K562 (cell line): ENCODE results near the gene PPIF. TPM values are rescaled to one million over a fixed set of nuclear protein-coding genes. Genes with fewer than 3 reads are reported as not detected.

ENCODE experiments used
- ATAC-seq: fragments of 200-7000 bp; cut with Tn5 transposase; 3 replicates; pipeline ENCODE4 v1.9.1; 2020; ENCODE audit warnings: moderate library complexity
- BruUV-seq: library from RNA; stranded (reverse); fragments of 400-500 nt; replicated peaks from 2 replicates; lab custom pipeline; 2021; lab: Mats Ljungman, UMichigan
- CTCF ChIA-PET: fragments of 300-600 bp; formaldehyde crosslinking; extraction: SDS; loops from one replicate; lab custom pipeline; 2021; ENCODE audit warnings: low intra/inter-chr PET ratio; lab: Yijun Ruan, JAX
- POLR2A ChIA-PET: fragments of 300-600, 350-650 bp; sonication (Branson Sonifier 250); formaldehyde crosslinking; extraction: SDS; loops from one replicate; lab custom pipeline; 2021; ENCODE audit warnings: antibody characterized with exemption, inconsistent platforms; lab: Yijun Ruan, JAX
- DNase-seq, 4 experiments: peaks; one replicate each; pipeline versions ENCODE4 v3.0.0 to v3.0.0-alpha.2; 2011 to 2018; ENCODE audit warnings: low spot score in 3 of 4, mixed read lengths in 3 of 4; ENCODE audit errors: extremely low read depth in 1 of 4
- FAIRE-seq: peaks from 2 replicates; lab custom pipeline; 2011; peaks lifted over from hg19 to GRCh38; lab: Jason Lieb, UNC
- H2AFZ ChIP-seq: 2 replicates; pipeline ENCODE4 v1.6.0; 2011; ENCODE audit warnings: low read depth, low read length, control low read depth, inconsistent platforms
- H3K27ac ChIP-seq: fragments of 200-600 bp; 3 replicates; pipeline ENCODE4 v1.8.0; 2011; ENCODE audit warnings: low read depth, mild to moderate bottlenecking, control low read depth, inconsistent platforms, low read length, moderate library complexity, mixed read lengths; ENCODE audit errors: extremely low read depth
- H3K27me3 ChIP-seq, 2 experiments: fragments of 300-600 bp in 1 of 2; 2 replicates in 1 of 2; 3 replicates in 1 of 2; pipeline versions ENCODE4 v1.6.0 to v1.8.0; 2011; ENCODE audit warnings: inconsistent platforms in 2 of 2, low read length in 2 of 2, mild to moderate bottlenecking in 1 of 2, mixed read lengths in 1 of 2, moderate library complexity in 1 of 2; ENCODE audit not compliant: control insufficient read depth in 2 of 2, insufficient read depth in 2 of 2
- H3K36me3 ChIP-seq: fragments of 300-600 bp; 3 replicates; pipeline ENCODE4 v1.8.0; 2011; ENCODE audit warnings: mild to moderate bottlenecking, low read length, inconsistent platforms; ENCODE audit not compliant: control insufficient read depth, insufficient read depth
- H3K4me1 ChIP-seq, 2 experiments: fragments of 200-600 bp in 1 of 2; replicated peaks in 1 of 2; 2 replicates in 1 of 2; 3 replicates in 1 of 2; pipeline versions ENCODE4 v1.5.1 to v1.8.0; 2011; ENCODE audit warnings: inconsistent platforms in 2 of 2, low read length in 2 of 2, mild to moderate bottlenecking in 1 of 2, mixed read lengths in 1 of 2, moderate library complexity in 1 of 2; ENCODE audit not compliant: control insufficient read depth in 2 of 2, insufficient read depth in 2 of 2
- H3K4me2 ChIP-seq: 2 replicates; pipeline ENCODE4 v1.6.1; 2011; ENCODE audit warnings: low read length, control low read depth, inconsistent platforms, mixed read lengths; ENCODE audit not compliant: insufficient read depth
- H3K4me3 ChIP-seq: fragments of 200-600 bp; sonication (generic), shearing (Covaris generic); 2 replicates; pipeline ENCODE4 v1.5.1; 2016; ENCODE audit warnings: control low read depth, inconsistent platforms
- H3K79me2 ChIP-seq: fragments of 200-600 bp; 3 replicates; pipeline ENCODE4 v1.8.0; 2011; ENCODE audit warnings: low read length, inconsistent platforms; ENCODE audit not compliant: control insufficient read depth, insufficient read depth
- H3K9ac ChIP-seq, 2 experiments: 2 replicates each; pipeline versions ENCODE4 v1.6.0 to v1.6.1; 2011; ENCODE audit warnings: low read depth in 2 of 2, low read length in 2 of 2, control low read depth in 1 of 2, inconsistent platforms in 1 of 2, mild to moderate bottlenecking in 1 of 2, mixed read lengths in 1 of 2; ENCODE audit not compliant: insufficient read depth in 1 of 2
- H3K9me1 ChIP-seq: one replicate; pipeline ENCODE4 v1.6.0; 2011; ENCODE audit warnings: inconsistent platforms, mild to moderate bottlenecking, low read length, moderate library complexity; ENCODE audit not compliant: control insufficient read depth, insufficient read depth
- H3K9me3 ChIP-seq: replicated peaks from 2 replicates; pipeline ENCODE4 v1.5.1; 2011; ENCODE audit warnings: low read depth, low read length, inconsistent platforms; ENCODE audit not compliant: control insufficient read depth, insufficient read depth
- H4K20me1 ChIP-seq: replicated peaks from 2 replicates; pipeline ENCODE4 v1.6.1; 2011; ENCODE audit warnings: low read length, inconsistent platforms, mixed read lengths; ENCODE audit not compliant: control insufficient read depth, insufficient read depth
- CBFA2T3 ChIP-seq: fragments of 450-650 bp; IDR thresholded peaks from 2 replicates; pipeline ENCODE4 v1.6.1; 2017
- CEBPB ChIP-seq: fragments of 450-650 bp; IDR thresholded peaks from 2 replicates; pipeline ENCODE4 v1.6.1; 2016; ENCODE audit warnings: missing genetic modification characterization, missing compliant biosample characterization
- ETV1 ChIP-seq: fragments of 450-650 bp; conservative IDR thresholded peaks from 2 replicates; pipeline ENCODE4 v1.6.1; 2016; ENCODE audit warnings: missing genetic modification characterization, control low read depth, low read depth, missing compliant biosample characterization
- FOSL1 ChIP-seq: fragments of 200-800 bp; sonication (Bioruptor generic); conservative IDR thresholded peaks from 2 replicates; pipeline ENCODE4 v1.6.1; 2016; ENCODE audit warnings: missing genetic modification characterization, missing compliant biosample characterization
- GTF2F1 ChIP-seq: IDR thresholded peaks from 2 replicates; pipeline ENCODE4 v1.6.1; 2011; ENCODE audit warnings: low read depth, low read length, improper control_type of control experiment
- HDAC1 ChIP-seq, 2 experiments: fragments of 450-650 bp; IDR thresholded peaks; 2 replicates each; pipeline ENCODE4 v1.6.1; 2016 to 2017; ENCODE audit warnings: inconsistent platforms in 1 of 2, mild to moderate bottlenecking in 1 of 2, moderate library complexity in 1 of 2
- ILK ChIP-seq: fragments of 450-650 bp; IDR thresholded peaks from 2 replicates; pipeline ENCODE4 v1.6.1; 2016; ENCODE audit warnings: missing genetic modification characterization, low read depth, mild to moderate bottlenecking, missing compliant biosample characterization, moderate library complexity, borderline replicate concordance
- KDM1A ChIP-seq, 2 experiments: fragments of 450-650 bp; IDR thresholded peaks; 2 replicates each; pipeline ENCODE4 v1.6.1; 2016; ENCODE audit warnings: mild to moderate bottlenecking in 2 of 2
- KDM5B ChIP-seq: fragments of 200-600 bp; sonication (generic); IDR thresholded peaks from 2 replicates; pipeline ENCODE4 v1.6.1; 2012; ENCODE audit warnings: low read depth, mild to moderate bottlenecking, moderate library complexity, low read length, control low read depth, inconsistent platforms; ENCODE audit not compliant: insufficient replicate concordance
- NBN ChIP-seq: fragments of 450-650 bp; IDR thresholded peaks from 2 replicates; pipeline ENCODE4 v1.6.1; 2016; ENCODE audit warnings: low read depth, mild to moderate bottlenecking
- NFIC ChIP-seq: fragments of 450-650 bp; IDR thresholded peaks from 2 replicates; pipeline ENCODE4 v1.6.1; 2017; ENCODE audit warnings: mild to moderate bottlenecking, inconsistent platforms
- NR4A1 ChIP-seq, 2 experiments: fragments of 250-450 bp in 1 of 2; fragments of 450-650 bp in 1 of 2; sonication (Bioruptor Pico) in 1 of 2; IDR thresholded peaks; 2 replicates each; pipeline versions ENCODE4 v1.4.0 to v1.6.1; 2016 to 2020; ENCODE audit warnings: mild to moderate bottlenecking in 2 of 2, missing compliant biosample characterization in 1 of 2, missing genetic modification characterization in 1 of 2, moderate library complexity in 1 of 2
- RCOR1 ChIP-seq, 2 experiments: IDR thresholded peaks; 2 replicates each; pipeline ENCODE4 v1.6.1; 2012; ENCODE audit warnings: low read depth in 2 of 2, low read length in 2 of 2, borderline replicate concordance in 1 of 2, improper control_type of control experiment in 1 of 2
- SRF ChIP-seq, 2 experiments: fragments of 250-450, 450-650 bp in 1 of 2; sonication (Bioruptor Pico) in 1 of 2; sonication (generic) in 1 of 2; formaldehyde crosslinking; IDR thresholded peaks; 2 replicates each; pipeline versions ENCODE4 v1.5.0 to v1.5.1; 2020 to 2022; ENCODE audit warnings: mild to moderate bottlenecking in 1 of 2, missing genetic modification reagents in 1 of 2
- STAT5B ChIP-seq: fragments of 250-450 bp; sonication (Bioruptor Pico); IDR thresholded peaks from 2 replicates; pipeline ENCODE4 v1.8.0; 2021; ENCODE audit warnings: mild to moderate bottlenecking, inconsistent platforms
- TCF3 ChIP-seq: sonication (generic); formaldehyde crosslinking; IDR thresholded peaks from 2 replicates; pipeline ENCODE4 v1.4.0; 2020; ENCODE audit warnings: mild to moderate bottlenecking, missing genetic modification reagents
- ZFP30 ChIP-seq: fragments of 250-450 bp; sonication (Bioruptor Pico); IDR thresholded peaks from 2 replicates; pipeline ENCODE4 v1.8.0; 2022; ENCODE audit warnings: moderate library complexity, mild to moderate bottlenecking, inconsistent platforms, borderline replicate concordance
- ZNF766 ChIP-seq: fragments of 200-800 bp; sonication (Bioruptor generic); conservative IDR thresholded peaks from 2 replicates; pipeline ENCODE4 v1.6.1; 2016; ENCODE audit warnings: missing genetic modification characterization, missing compliant biosample characterization
- WGBS: fragments of 100-300 bp; shearing (Covaris generic); methylation state at CpG from one replicate; pipeline ENCODE4 v1.1.6; 2016; ENCODE audit warnings: low coverage, mixed read lengths; ENCODE audit not compliant: insufficient coverage; ENCODE audit errors: missing lambda C conversion rate; 5-methylcytosine and 5-hydroxymethylcytosine counted together
- in situ Hi-C: fragments of 300-500 bp; cut with MboI; formaldehyde crosslinking; loops from 4 replicates; pipeline ENCODE4 v1.15.0; 2018; ENCODE audit warnings: inconsistent platforms, mixed read lengths
- intact Hi-C: fragments of 100-400 bp; cut with micrococcal nuclease; formaldehyde crosslinking; loops from 2 replicates; pipeline ENCODE4 v1.14.2; 2022
- polyA plus RNA-seq, 8 experiments: library from polyadenylated mRNA; depleted of rRNA in 4 of 8; stranded (reverse) in 5 of 8; unstranded in 3 of 8; fragments of >200 nt; fragmentation: Nextera tagmentation in 2 of 8; fragmentation: Illumina TruSeq in 1 of 8; extraction: Ambion mirVana in 2 of 8; extraction: Trizol in 1 of 8; gene quantifications; 2 replicates each; pipeline versions ENCODE4 v1.2.1 to v1.2.3, GENCODE V29; 2011 to 2014; ENCODE audit warnings: inconsistent platforms in 1 of 8, missing spikeins in 1 of 8
- total RNA-seq, 7 experiments: library from RNA; depleted of rRNA in 6 of 7; stranded (reverse); fragments of >200 nt in 6 of 7; fragmentation: Illumina TruSeq in 2 of 7; extraction: Trizol in 2 of 7; gene quantifications; 2 replicates each; pipeline versions ENCODE4 v1.2.1 to v1.2.3, GENCODE V29; 2011 to 2021; ENCODE audit warnings: low replicate concordance in 1 of 7
- TF ChIP-seq, protein P1 (sequence below): fragments of 450-650 bp; IDR thresholded peaks from 2 replicates; pipeline ENCODE4 v1.6.1; 2016; ENCODE audit warnings: antibody characterized with exemption
- TF ChIP-seq, protein P2 (sequence below): fragments of 450-650 bp; formaldehyde crosslinking; IDR thresholded peaks from 2 replicates; pipeline ENCODE4 v1.4.0; 2022; ENCODE audit warnings: missing genetic modification characterization

PPIF gene
- total and polyA plus RNA-seq, 9 of the 15 experiments (the other 6 are each of a cell fraction or from before 2014, with no cell fraction given) = 40.9 to 287 (median 117) TPM

DNA sequence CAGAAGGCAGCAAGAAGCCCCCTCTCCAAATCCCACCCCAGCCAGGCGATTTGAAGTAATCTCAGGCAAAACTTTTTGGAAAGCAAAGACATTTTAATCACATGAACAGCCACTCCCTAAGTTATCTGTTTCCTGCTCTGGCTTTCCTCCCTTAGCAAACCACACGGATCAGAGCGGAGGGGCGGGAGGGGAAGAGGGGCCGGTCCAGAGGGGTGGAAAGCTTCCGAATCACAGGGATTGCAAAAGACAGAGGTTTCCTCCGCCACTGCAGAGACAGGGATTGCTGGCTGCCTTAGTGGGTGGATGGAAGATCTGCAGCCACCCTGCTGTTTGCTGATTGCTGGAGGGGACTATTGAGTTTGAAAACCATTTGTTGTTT is 57.0 kb downstream of the PPIF start:
- no TSS peak for BruUV-seq
- H3K27ac ChIP-seq = no peak overlapping the region
- no peaks in the 10 kb centered on the region for H3K36me3 ChIP-seq
- peak; percentile 62 for FAIRE-seq
- H3K27me3 ChIP-seq = no peaks in the 10 kb centered on the region
- 3% methylated on average over 6 of the region's 7 CpGs for WGBS
- no peaks in the 10 kb centered on the region for H3K79me2 ChIP-seq
- intact Hi-C loops (no loop called here), in situ Hi-C loops (no loop called here)
- peak; percentile 18 for ATAC-seq
- no peaks in the 10 kb centered on the region for H3K9me1 ChIP-seq
- no peak overlapping the region for H3K4me2 ChIP-seq
- H3K4me1 ChIP-seq = peaks cover 43 to 65% of the 10 kb centered on the region in 2 experiments
- DNase-seq = peak in 2 of 4 experiments; percentile 50 to 54
- H3K4me3 ChIP-seq = no peak overlapping the region
- peaks cover 13% of the 10 kb centered on the region; the same call in 1 of the 2 replicates for H4K20me1 ChIP-seq
- POLR2A ChIA-PET = interaction anchor here (1.1 kb wide), 1 partner anchor 29 kb away, joined by 3 read pairs; no protein-coding TSS in a partner anchor
- H3K9ac ChIP-seq = peak overlapping the region in 1 of 2 experiments; percentile 80; a peak in 1 of 4 replicates
- CTCF ChIA-PET = no interaction called here
- no peak overlapping the region for H2AFZ ChIP-seq
- H3K9me3 ChIP-seq = no peaks in the 10 kb centered on the region
- TF ChIP-seq KDM5B (no peak), ZFP30 (CRISPR knock-in tag) (no peak), NBN (no peak), CBFA2T3 (peak; percentile 38; the same call in 1 of the 2 replicates), TCF3 (CRISPR knock-in tag) (peak; percentile 24; the same call in 1 of the 2 replicates), NR4A1 (CRISPR knock-in tag; IDR thresholded peaks at IDR 0.05) (no peak), NR4A1 (tag; IDR thresholded peaks at IDR 0.05) (no peak), SRF (CRISPR knock-in tag; IDR thresholded peaks at IDR 0.05) (0 out of 4 replicates have a peak, but pooled peaks of 1 of the 2 experiments have one; percentile 33), ZNF766 (CRISPR knock-in tag) (peak; percentile 98), CEBPB (tag) (peak; percentile 56; the same call in 1 of the 2 replicates), KDM1A (IDR thresholded peaks at IDR 0.05) (peak; percentile 73 to 81), RCOR1 (IDR thresholded peaks at IDR 0.05; ENCODE audit: borderline replicate concordance in 1 of 2, low read depth in 2 of 2, low read length in 2 of 2) (peak in 1 of 2 experiments; percentile 91; a peak in 2 of 4 replicates), NFIC (no peak), GTF2F1 (no peak), ETV1 (tag) (peak; percentile 54), ILK (tag) (no peak), STAT5B (no peak), FOSL1 (tag) (0 out of 2 replicates have a peak, but pooled peaks have one; percentile 13), HDAC1 (IDR thresholded peaks at IDR 0.05) (peak in 1 of 2 experiments; percentile 49; a peak in 1 of 4 replicates)
- TF ChIP-seq, protein P1, sequence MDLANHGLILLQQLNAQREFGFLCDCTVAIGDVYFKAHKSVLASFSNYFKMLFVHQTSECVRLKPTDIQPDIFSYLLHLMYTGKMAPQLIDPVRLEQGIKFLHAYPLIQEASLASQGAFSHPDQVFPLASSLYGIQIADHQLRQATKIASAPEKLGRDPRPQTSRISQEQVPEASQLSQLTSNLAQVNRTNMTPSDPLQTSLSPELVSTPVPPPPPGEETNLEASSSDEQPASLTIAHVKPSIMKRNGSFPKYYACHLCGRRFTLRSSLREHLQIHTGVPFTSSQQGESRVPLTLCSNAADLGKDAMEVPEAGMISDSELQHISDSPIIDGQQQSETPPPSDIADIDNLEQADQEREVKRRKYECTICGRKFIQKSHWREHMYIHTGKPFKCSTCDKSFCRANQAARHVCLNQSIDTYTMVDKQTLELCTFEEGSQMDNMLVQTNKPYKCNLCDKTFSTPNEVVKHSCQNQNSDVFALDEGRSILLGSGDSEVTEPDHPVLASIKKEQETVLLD = no peak
- TF ChIP-seq, protein P2, sequence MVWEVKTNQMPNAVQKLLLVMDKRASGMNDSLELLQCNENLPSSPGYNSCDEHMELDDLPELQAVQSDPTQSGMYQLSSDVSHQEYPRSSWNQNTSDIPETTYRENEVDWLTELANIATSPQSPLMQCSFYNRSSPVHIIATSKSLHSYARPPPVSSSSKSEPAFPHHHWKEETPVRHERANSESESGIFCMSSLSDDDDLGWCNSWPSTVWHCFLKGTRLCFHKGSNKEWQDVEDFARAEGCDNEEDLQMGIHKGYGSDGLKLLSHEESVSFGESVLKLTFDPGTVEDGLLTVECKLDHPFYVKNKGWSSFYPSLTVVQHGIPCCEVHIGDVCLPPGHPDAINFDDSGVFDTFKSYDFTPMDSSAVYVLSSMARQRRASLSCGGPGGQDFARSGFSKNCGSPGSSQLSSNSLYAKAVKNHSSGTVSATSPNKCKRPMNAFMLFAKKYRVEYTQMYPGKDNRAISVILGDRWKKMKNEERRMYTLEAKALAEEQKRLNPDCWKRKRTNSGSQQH = no peak
